ENCODE data around the gene ANO10. TPM values are rescaled to one million over a fixed set of nuclear protein-coding genes. Genes with fewer than 3 reads are reported as not detected.

The ANO10 gene
- total and polyA plus RNA-seq, 2 of the 8 experiments (the other 6 are each of a cell fraction or from before 2014, with no cell fraction given) = 38.0 to 53.2 TPM

DNA sequence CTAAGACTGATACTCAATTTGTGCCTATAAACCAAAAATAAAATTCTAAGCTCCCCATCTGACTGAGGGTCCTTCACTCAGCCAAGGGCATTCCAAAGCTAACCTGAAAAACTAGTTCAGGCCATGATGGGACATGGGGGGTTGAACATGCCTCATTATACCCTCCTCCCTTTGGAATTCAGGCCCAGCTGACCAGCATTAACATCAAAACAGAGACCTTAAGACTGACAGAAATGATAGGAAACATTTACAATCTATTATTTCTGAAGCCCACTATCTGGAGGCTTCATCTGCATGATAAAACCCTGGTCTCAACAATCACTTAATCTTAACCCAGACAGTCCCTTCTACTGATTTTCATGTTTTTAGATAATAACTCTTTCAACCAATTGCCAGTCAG lies 140.4 kb downstream of the ANO10 start (continued):
- TF ChIP-seq SRF (IDR thresholded peaks at IDR 0.05; ENCODE audit: low read depth, low read length) (no peak), KDM1A (IDR thresholded peaks at IDR 0.05; ENCODE audit: borderline replicate concordance, low read length) (no peak), TAF7 (optimal IDR thresholded peaks at IDR 0.05; ENCODE audit: borderline replicate concordance, low read depth, low read length) (no peak), ZNF274 (IDR thresholded peaks at IDR 0.05; ENCODE audit: borderline replicate concordance, extremely low read depth, low read length) (no peak), SIRT6 (IDR thresholded peaks at IDR 0.05; ENCODE audit: low read length) (no peak), RFX5 (IDR thresholded peaks at IDR 0.05; ENCODE audit: borderline replicate concordance, low read depth, low read length) (no peak), YY1 (IDR thresholded peaks at IDR 0.05; ENCODE audit: low read depth, low read length) (0 out of 2 replicates have a peak, but pooled peaks have one; percentile 46), EP300 (IDR thresholded peaks at IDR 0.05; ENCODE audit: borderline replicate concordance in 1 of 2, low read depth in 2 of 2, low read length in 2 of 2) (peak in 1 of 2 experiments; percentile 68; a peak in 1 of 3 replicates), SUZ12 (IDR thresholded peaks at IDR 0.05; ENCODE audit: low read length) (no peak), SP4 (IDR thresholded peaks at IDR 0.05; ENCODE audit: low read length) (no peak), BRCA1 (IDR thresholded peaks at IDR 0.05; ENCODE audit: low read depth, low read length) (no peak), ASH2L (IDR thresholded peaks at IDR 0.05; ENCODE audit: low read length) (peak; percentile 55), FOSL1 (IDR thresholded peaks at IDR 0.05; ENCODE audit: insufficient read depth, low read depth, low read length) (no peak), RXRA (IDR thresholded peaks at IDR 0.05; ENCODE audit: insufficient read depth, low read depth, low read length) (no peak)
- TF ChIP-seq, protein P1, sequence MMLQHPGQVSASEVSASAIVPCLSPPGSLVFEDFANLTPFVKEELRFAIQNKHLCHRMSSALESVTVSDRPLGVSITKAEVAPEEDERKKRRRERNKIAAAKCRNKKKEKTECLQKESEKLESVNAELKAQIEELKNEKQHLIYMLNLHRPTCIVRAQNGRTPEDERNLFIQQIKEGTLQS (IDR thresholded peaks at IDR 0.05; ENCODE audit: insufficient read depth, low read depth, low read length) = no peak
- TF ChIP-seq, protein P2, sequence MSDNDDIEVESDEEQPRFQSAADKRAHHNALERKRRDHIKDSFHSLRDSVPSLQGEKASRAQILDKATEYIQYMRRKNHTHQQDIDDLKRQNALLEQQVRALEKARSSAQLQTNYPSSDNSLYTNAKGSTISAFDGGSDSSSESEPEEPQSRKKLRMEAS (IDR thresholded peaks at IDR 0.05) = peak; percentile 26; the same call in 1 of the 2 replicates
- TF ChIP-seq, protein P3, sequence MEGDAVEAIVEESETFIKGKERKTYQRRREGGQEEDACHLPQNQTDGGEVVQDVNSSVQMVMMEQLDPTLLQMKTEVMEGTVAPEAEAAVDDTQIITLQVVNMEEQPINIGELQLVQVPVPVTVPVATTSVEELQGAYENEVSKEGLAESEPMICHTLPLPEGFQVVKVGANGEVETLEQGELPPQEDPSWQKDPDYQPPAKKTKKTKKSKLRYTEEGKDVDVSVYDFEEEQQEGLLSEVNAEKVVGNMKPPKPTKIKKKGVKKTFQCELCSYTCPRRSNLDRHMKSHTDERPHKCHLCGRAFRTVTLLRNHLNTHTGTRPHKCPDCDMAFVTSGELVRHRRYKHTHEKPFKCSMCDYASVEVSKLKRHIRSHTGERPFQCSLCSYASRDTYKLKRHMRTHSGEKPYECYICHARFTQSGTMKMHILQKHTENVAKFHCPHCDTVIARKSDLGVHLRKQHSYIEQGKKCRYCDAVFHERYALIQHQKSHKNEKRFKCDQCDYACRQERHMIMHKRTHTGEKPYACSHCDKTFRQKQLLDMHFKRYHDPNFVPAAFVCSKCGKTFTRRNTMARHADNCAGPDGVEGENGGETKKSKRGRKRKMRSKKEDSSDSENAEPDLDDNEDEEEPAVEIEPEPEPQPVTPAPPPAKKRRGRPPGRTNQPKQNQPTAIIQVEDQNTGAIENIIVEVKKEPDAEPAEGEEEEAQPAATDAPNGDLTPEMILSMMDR (IDR thresholded peaks at IDR 0.05; ENCODE audit: control extremely low read depth in 1 of 3, insufficient read depth in 1 of 3, low read depth in 1 of 3, low read length in 3 of 3) = no peak

All from H1 (cell line).